ENCODE data around the gene SRRT.

The SRRT gene

DNA sequence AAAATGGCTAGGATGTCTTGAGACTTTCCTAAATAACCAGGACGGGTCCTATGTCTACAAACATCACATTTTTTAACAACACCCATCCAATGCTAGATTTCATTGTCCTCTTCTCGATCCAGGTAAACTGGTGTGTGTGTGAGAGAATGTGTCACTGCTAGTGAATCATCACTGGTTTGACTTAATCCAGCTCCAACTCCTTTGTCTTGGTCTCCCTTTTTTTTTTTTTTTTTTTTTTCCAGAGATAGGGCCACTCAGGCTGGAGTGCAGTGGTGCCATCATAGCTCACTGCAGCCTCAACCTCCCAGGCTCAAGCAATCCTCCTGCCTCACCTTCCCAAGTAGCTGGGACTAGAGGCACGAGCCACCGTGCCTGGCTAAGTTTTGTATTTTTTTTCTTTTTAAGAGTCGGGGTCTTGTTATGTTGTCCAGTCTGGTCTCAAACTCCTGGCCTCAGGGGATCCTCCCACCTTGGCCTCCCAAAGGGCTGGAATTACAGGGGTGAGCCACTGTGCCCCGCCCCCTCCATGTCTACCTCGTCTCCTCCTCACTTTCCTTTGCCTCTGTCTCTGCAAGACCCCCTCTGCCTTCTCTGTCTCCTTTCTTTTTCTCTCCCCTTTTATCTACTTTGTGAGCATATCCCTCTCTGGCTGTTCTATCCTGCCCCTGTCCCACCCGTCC, 16.8 kb downstream of the SRRT start:
- no peak for FAIRE-seq
- no peak for TF ChIP-seq POLR2A (IDR thresholded peaks at IDR 0.05; ENCODE audit: low read depth, low read length)
- DNase-seq (ENCODE audit: insufficient read length, low spot score): no peak

DNA sequence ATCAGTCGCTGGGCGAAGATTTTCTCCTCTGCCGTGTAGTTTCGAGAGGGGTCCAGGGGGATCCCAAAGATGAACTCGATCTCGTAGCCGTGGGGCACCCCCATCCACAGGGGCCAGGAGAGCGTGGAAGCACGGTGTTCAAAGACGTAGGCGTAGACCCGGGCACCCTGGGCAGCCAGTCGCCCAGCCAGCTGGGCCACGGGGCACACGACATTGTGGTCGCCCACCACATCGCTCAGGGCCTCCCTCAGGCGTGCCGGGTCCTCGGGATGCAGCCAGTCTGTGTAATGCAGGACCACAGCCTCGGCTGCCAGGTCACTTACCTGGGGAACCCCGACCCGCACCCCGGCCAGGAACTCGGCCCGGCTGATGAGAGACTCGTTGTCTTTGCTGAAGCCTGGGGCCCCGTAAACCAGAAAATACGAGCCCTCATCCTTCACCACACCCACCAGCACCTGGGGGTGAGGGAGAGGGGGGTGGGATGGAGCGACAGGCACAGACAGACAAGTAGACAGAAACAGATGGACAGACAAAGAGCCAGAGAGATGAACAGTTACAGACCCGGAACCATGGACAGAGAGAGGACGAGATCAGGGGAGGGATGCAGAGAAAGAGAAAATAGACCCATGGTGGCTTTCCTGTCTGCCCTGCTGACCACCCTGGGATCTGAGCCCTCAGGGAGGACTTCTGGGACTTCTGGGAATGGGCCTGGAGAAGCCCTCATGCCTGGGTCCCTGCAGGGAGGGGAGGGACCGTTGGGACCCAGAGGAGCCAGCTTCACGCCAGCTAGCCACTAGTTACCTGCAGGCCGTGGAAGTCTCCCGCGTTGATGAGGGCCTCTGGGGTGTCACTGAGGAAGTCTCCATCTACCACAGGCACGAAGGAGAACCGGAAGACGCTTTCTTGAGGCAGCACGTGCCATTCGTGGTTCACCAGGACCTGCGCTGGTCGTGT, 17.7 kb downstream of the SRRT start:
- no peak for DNase-seq (ENCODE audit: insufficient read length, low spot score)
- no peak for TF ChIP-seq POLR2A (IDR thresholded peaks at IDR 0.05; ENCODE audit: low read depth, low read length)
- FAIRE-seq: no peak

DNA sequence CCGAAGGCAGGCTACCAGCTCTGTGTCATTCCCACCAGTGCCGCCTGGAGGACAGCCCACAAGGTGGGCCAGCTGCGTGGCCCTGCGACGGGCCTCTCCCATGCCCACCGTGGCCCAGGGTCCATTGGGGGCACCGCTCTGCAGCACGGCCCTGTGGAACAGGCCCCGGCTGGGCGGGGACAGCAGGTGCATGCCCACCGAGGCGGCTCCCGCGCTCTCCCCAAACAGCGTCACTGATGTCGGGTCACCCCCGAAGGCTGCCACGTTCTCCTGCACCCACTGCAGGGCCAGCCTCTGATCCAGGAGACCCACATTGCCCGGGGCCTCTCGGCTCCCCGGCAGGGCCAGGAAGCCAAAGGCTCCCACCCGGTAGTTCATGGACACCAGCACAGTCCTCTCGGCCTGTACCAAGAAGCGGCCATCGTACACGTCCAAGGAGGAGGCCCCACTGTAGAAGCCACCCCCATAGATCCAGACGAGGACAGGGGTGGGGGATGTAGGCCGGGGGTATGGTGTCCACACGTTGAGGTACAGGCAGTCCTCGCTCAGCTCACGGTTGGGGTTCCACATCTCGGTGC, 18.5 kb downstream of the SRRT start:
- no peak for TF ChIP-seq POLR2A (IDR thresholded peaks at IDR 0.05; ENCODE audit: low read depth, low read length)
- DNase-seq (ENCODE audit: insufficient read length, low spot score): no peak
- FAIRE-seq: no peak

DNA sequence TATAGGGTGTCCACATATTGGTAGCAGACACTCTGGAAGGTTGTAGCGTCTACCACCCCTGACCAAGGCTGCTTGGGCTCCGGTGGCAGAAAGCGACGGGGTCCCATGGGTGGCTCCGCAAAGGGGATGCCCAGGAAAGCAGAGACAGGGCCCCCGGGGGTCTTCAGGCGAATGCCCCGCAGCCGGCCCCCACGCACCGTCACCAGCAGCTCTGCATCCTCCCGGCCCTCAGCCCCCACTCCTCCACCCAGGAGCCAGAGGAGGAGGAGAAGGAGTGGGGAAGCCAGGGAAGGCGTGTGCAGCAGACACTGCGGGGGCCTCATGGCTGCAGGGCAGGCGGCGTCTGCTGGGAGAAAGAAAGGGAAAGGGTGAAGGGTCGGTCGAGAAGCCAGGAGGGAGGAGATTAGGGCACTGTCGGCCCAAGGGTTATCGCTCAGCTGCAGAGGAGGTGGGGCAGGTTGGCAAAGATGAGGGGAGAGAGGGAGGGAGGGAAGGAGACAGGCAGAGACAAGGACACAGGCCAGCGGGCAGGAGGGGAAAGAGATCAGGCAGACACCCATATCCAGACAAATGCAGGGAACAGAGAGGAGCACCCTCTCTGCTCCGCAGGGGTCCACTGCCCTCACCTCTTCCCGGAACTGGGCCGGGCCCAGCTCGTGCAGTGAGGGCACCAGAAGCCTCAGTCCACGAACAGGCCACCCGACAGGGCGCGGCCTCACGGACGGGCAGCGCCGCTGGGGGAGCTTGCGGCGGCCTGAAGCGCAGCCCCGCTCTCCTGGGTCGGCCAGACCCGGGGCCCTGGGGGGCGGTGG, 19.2 kb downstream of the SRRT start:
- FAIRE-seq: no peak
- TF ChIP-seq POLR2A (IDR thresholded peaks at IDR 0.05; ENCODE audit: low read depth, low read length): no peak
- no peak for DNase-seq (ENCODE audit: insufficient read length, low spot score)

DNA sequence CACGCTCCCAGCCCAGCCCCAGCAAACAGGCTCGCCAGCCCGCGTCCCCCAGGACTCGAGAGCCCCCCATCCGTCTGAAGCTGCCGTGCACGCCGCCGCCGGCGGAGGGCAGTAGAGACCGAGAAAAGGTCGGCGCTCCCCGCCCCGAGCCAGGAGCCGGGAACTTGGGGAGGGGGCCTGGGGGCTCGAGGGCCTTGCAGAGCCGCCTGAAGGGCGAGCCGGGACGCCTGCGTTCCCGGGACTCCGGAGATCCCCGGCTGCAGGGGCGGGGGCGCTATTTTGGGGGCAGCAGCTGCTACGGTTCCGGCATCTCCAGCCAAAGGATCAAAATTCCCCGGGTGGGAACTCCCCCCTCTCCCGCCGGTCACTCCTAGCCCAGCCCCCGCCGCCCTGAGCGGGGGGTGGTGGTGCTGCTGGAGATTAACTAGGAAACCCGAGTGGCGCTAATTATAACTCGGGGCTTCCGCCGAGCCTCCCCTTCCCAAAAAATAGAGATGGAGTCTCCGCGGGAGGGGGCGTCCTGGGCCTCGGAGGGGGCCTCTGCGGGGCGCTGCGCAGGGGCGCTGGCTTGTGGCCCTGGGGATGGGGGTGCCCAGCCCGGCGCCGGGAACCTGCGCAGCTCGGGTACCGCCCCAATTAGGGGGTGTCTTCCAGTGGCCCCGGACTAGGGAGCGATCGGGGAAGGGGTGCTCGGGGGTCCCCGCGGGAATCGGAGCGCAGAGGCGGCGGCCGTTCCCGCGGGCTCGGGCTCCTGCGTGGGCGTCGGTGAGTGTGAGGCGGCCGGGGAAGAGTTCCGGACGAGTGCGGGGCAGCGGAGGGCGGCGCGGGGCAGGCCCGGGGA, 20.2 kb downstream of the SRRT start:
- no peak for TF ChIP-seq POLR2A (IDR thresholded peaks at IDR 0.05; ENCODE audit: low read depth, low read length)
- DNase-seq (ENCODE audit: insufficient read length, low spot score) (no peak), FAIRE-seq (no peak)

DNA sequence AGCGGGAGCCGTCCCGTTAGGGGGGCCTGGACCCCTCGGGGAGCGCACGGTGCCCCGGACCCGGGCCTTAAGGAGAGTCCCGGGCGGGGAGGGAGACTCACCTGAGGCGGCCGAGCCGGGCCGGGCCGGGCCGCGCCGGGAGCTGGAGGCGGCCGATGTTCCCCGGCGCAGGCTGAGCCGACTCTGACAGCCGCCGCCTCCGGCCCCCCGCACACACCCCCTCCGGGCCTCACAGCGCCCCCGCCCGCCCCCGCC, 20.7 kb downstream of the SRRT start, which contains the start of gene ACHE:
ACHE (minus strand) TSS at position 188 of the 255 bp plus-strand sequence. CDS start 1,656 bp downstream, outside the sequence.
- no peak for TF ChIP-seq POLR2A (IDR thresholded peaks at IDR 0.05; ENCODE audit: low read depth, low read length)
- FAIRE-seq: no peak
- no peak for DNase-seq (ENCODE audit: insufficient read length, low spot score)

DNA sequence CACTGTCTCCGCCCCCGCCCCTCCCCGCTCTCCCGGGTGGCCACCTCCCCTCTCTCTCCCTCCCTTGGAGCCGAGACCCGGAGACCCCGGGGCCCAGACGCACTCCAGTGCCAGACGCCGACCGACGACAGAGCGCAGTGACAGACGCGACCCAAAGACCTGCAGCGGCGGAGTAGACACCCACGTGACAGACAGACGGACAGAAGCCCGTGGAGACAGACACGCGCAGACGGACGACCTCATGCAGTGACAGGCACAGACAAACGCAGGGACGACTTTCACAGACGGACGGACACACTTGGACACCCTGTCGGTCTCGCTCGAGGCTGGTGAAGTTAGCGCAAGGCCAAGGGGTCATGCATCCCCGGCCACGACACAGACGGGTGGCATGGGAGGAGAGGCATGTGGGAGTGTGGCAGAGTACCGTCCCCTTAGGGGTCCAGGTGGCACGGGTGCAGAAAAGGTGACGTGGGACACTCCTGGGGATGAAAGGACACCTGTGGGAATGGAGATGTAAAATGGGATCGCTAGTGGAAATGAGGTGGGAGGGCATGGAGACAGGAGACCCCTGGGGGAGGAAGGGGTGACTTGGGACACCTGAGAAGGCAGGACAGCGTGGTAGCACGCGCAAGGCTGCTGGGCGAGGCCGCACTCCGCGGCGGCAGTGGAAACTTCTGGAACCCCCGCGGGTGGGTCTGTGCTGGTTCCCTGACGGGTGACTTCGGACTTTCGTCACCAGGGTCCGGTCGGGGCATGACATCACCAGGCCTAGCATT, 21.2 kb downstream of the SRRT start:
- DNase-seq (ENCODE audit: insufficient read length, low spot score) (no peak), FAIRE-seq (no peak)
- no peak for TF ChIP-seq POLR2A (IDR thresholded peaks at IDR 0.05; ENCODE audit: low read depth, low read length)

DNA sequence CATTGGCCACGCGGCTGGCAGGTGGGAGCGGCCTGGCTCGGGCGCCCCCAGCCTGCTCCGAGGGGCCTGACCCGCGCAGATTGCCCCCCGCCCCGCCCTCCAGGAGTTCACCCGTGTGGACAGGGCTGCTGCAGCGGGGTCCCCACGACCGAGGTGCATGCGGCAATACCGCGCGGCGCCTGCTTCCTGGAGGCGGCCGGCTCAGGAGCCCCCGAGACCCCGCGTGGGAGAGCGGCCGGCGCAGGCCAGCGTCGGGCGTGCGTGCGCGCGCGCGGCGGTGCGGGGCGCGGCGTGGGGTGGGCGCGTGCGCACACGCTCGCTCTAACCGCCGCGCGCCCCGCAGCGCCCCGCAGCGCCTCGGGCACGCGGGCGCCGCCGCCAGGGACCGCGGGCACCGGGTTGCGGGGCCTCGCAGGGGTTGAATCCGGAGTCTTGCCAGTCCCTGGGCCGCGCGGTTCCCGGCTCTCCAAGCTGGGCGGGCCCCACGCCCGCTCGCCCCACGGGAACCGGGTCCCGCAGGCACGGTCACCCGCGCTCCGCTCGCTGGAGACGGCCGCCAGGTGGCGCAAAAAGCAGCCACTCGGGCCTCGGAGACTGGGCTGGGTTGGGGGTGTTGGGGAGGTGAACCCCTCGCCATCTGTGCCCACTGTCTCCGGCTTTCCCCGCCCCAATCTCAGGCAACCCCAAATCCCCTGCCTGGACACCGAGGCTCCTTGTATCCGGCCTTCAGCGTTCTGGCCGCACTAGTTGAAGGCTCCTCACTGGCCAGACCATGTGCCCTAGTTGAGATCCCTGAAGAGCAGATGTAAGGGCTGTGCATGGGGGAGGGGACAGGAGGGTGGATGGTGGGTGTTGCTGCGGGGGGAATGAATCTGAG, 22.1 kb downstream of the SRRT start:
- FAIRE-seq (no peak), DNase-seq (ENCODE audit: insufficient read length, low spot score) (peak; percentile 57)
- no peak for TF ChIP-seq POLR2A (IDR thresholded peaks at IDR 0.05; ENCODE audit: low read depth, low read length)

DNA sequence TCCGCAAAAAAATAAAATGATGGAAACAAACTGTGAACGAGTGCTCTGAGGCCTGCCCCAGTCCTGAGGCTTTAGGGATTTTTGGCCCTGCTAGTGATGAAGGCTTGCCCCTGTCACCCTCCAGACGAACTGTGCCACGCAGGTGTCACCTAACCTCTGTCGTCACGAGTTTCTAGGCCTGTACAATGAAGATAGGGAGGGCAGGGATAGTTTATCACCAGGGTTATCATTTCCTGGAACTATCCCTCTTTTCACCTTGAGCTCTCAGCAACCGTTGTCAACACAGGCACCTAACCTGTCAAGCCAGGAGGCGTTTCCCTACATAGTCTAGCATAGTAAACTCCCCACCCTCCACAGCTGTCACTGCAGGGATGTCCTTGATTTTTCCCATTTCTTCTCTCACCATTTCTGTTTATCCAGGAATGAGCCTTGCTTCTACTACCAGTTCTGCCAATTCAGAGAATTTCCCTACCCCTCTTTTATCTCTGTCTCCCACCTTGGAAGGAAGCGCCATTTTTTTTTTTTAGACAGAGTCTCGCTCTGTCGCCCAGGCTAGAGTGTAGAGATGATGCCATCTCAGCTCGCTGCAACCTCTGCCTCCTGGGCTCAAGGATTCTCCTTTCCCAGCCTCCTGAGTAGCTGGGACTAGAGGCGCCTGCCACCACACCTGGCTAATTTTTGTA, 23.0 kb downstream of the SRRT start:
- no peak for DNase-seq (ENCODE audit: insufficient read length, low spot score)
- no peak for FAIRE-seq

DNA sequence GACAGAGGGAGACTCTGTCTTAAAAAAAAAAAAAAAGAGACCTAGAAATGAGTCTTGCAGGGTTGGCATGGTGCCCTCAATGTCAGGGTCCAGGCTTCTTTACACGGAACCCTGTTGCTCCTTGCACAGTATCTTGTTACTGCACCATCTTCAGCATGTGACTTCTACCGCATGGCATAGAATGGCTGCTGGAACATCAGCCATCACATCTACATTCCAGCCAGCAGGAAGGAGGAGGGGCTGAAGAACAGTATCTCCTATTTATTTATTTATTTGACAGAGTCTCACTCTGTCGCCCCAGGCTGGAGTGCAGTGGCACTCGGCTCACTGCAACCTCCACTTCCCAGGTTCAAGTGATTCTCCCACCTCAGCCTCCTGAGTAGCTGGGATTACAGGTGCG, 24.5 kb downstream of the SRRT start:
- no peak for TF ChIP-seq POLR2A (IDR thresholded peaks at IDR 0.05; ENCODE audit: low read depth, low read length)
- FAIRE-seq (no peak), DNase-seq (ENCODE audit: insufficient read length, low spot score) (no peak)

More for the DNA sequence above, 23.0 kb downstream of the SRRT start:
- no peak for TF ChIP-seq POLR2A (IDR thresholded peaks at IDR 0.05; ENCODE audit: low read depth, low read length)

DNA sequence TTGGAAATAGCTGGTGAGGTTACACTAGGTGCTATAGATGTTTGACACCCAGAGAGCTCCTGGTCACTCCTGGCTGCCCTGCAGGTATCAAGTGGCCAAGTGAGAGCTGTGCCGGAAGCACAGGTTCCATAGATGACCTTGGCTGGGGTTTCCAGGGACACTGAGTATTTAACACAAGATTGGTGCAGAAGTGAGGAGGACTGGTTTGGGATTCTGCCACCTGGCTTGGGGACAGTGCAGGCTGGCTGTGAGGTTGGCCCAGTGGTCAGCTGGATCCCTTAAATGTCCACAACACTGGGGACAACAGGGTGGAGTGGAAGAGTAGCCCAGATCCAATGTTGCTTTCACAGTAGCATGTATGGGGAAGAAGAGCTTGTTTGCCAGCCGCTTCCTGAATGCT, 26.1 kb downstream of the SRRT start:
- TF ChIP-seq POLR2A (IDR thresholded peaks at IDR 0.05; ENCODE audit: low read depth, low read length): no peak
- no peak for FAIRE-seq
- DNase-seq (ENCODE audit: insufficient read length, low spot score): no peak

Measured in H54 (cell line).